NCI-H82 treated with DMSO at 0.1 percent for 48 hours (cell line): Measurements from ENCODE around the gene ARID4B.
"Not testable (repeated sequence)": the region's sequence is repeated elsewhere in the genome, so short reads cannot be mapped to it uniquely, and the experiment has no call there.

Experiments
- DNase-seq: peaks from one replicate; lab custom pipeline; 2025; ENCODE audit not compliant: unreplicated experiment; lab: John Stamatoyannopoulos, UW

The ARID4B gene

GRCh38 chr1:235327559-235328270, at the start of gene ARID4B:
ARID4B (minus strand) TSS chr1:235328179; CDS start chr1:235326919, 1,260 bp downstream.
- no peak for DNase-seq

GRCh38 chr1:235375919-235376605, 48.1 kb upstream of the ARID4B start:
- DNase-seq = peak; percentile 77

GRCh38 chr1:235369802-235370201, 41.8 kb upstream of the ARID4B start:
- no peak for DNase-seq

GRCh38 chr1:235368428-235368827, 40.4 kb upstream of the ARID4B start:
- DNase-seq = no peak

- DNase-seq = peak; percentile 98
Measured at GRCh38 chr1:235367000-235367908, 39.3 kb upstream of the ARID4B start, which contains the start of gene TBCE. TBCE (plus strand) TSS chr1:235367427; CDS start chr1:235380050, 12,623 bp downstream.

- no peak for DNase-seq
Measured at GRCh38 chr1:235366286-235366685, 38.3 kb upstream of the ARID4B start.

GRCh38 chr1:235364189-235364588, 36.2 kb upstream of the ARID4B start:
- not testable (repeated sequence) for DNase-seq

GRCh38 chr1:235358899-235359298, 30.9 kb upstream of the ARID4B start:
- DNase-seq = no peak

- no peak for DNase-seq
Measured at GRCh38 chr1:235357485-235358373, 29.8 kb upstream of the ARID4B start.

GRCh38 chr1:235351898-235352297, 23.9 kb upstream of the ARID4B start:
- DNase-seq = no peak

- no peak for DNase-seq
Measured at GRCh38 chr1:235351441-235351840, 23.5 kb upstream of the ARID4B start.

- DNase-seq = no peak
Measured at GRCh38 chr1:235343726-235344125, 15.7 kb upstream of the ARID4B start.

GRCh38 chr1:235342471-235342870, 14.5 kb upstream of the ARID4B start:
- DNase-seq = peak; percentile 98

- peak; percentile 99 for DNase-seq
Measured at GRCh38 chr1:235342039-235342438, 14.1 kb upstream of the ARID4B start.

- DNase-seq = no peak
Measured at GRCh38 chr1:235341334-235341733, 13.4 kb upstream of the ARID4B start.

- no peak for DNase-seq
Measured at GRCh38 chr1:235339746-235340145, 11.8 kb upstream of the ARID4B start.

GRCh38 chr1:235336903-235337302, 8.9 kb upstream of the ARID4B start:
- DNase-seq = no peak

GRCh38 chr1:235331401-235331800, 3.4 kb upstream of the ARID4B start:
- no peak for DNase-seq

- DNase-seq = no peak
Measured at GRCh38 chr1:235330918-235331285, 2.9 kb upstream of the ARID4B start.

- DNase-seq = no peak
Measured at GRCh38 chr1:235329139-235329902, 1.3 kb upstream of the ARID4B start.
